Activated naive CD8-positive, alpha-beta T cell treated with anti-CD3 and anti-CD28 coated beads, Interleukin-2, amount 50 U/mL, for 24 hours (primary cell): ENCODE measurements around the gene CACNA1I.
A peak's percentile ranks its signal among the peaks of the same experiment; 100 is the strongest.

Source experiments
- ATAC-seq: fragments of 150-1000 bp; cut with Tn5 transposase; one replicate; pipeline ENCODE4 v1.10.0; 2021
- DNase-seq: peaks from one replicate; pipeline ENCODE4 v3.0.0; 2021
- H3K27ac Mint-ChIP-seq: one replicate; pipeline ENCODE4 v1.8.0; 2021; ENCODE audit warnings: mild to moderate bottlenecking, mixed read lengths
- H3K27me3 Mint-ChIP-seq: one replicate; pipeline ENCODE4 v1.8.0; 2021; ENCODE audit warnings: mixed read lengths
- H3K36me3 Mint-ChIP-seq: one replicate; pipeline ENCODE4 v1.8.0; 2021; ENCODE audit warnings: low read depth, mixed read lengths
- H3K4me1 Mint-ChIP-seq: one replicate; pipeline ENCODE4 v1.8.0; 2021; ENCODE audit warnings: mixed read lengths
- H3K4me3 Mint-ChIP-seq: one replicate; pipeline ENCODE4 v1.8.0; 2021; ENCODE audit warnings: mild to moderate bottlenecking, moderate library complexity, mixed read lengths
- H3K9me3 Mint-ChIP-seq: one replicate; pipeline ENCODE4 v1.8.0; 2021; ENCODE audit warnings: mixed read lengths

Gene CACNA1I

GRCh38 chr22:39616051-39616450, 45.5 kb downstream of the CACNA1I start:
- Mint-ChIP-seq H3K9me3 (peaks cover 4% of the 10 kb centered on the region), H3K4me1 (peaks cover 29% of the 10 kb centered on the region), H3K27me3 (peaks cover 19% of the 10 kb centered on the region), H3K36me3 (no peaks in the 10 kb centered on the region), H3K4me3 (no peak overlapping the region), H3K27ac (no peak overlapping the region)
- ATAC-seq (no peak), DNase-seq (no peak)

DNA sequence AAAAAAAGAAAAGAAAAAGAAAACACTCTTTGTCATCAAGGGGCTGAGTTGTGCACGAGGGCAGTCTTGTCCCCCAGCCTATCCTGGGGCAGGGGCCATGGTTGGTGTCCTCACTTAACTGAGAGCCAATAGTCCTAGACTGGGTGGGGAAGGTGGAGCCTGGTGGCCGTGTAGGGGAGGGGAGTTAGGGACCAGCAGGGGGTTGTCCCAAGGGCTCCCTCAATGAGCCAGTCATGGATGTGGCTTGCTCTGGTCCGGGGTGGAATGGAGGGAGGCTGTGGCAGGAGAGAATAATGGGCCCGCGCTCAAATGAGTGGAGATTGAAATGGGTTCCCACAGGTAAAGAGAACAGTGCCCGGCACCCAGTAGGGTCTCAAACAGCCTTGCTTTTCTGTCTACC, 46.2 kb downstream of the CACNA1I start:
- Mint-ChIP-seq H3K27me3 (peaks cover 19% of the 10 kb centered on the region), H3K36me3 (no peaks in the 10 kb centered on the region), H3K4me1 (peaks cover 29% of the 10 kb centered on the region), H3K9me3 (peaks cover 3% of the 10 kb centered on the region), H3K4me3 (no peak overlapping the region), H3K27ac (no peak overlapping the region)
- ATAC-seq (no peak), DNase-seq (no peak)

- peaks cover 20% of the 10 kb centered on the region for H3K27me3 Mint-ChIP-seq
- peak; percentile 16 for DNase-seq
- no peaks in the 10 kb centered on the region for H3K36me3 Mint-ChIP-seq
- no peak for ATAC-seq
- no peak overlapping the region for H3K27ac Mint-ChIP-seq
- no peaks in the 10 kb centered on the region for H3K9me3 Mint-ChIP-seq
- H3K4me3 Mint-ChIP-seq: no peak overlapping the region
- H3K4me1 Mint-ChIP-seq: peaks cover 27% of the 10 kb centered on the region
Observed at GRCh38 chr22:39617342-39617741, 46.8 kb downstream of the CACNA1I start.

DNA sequence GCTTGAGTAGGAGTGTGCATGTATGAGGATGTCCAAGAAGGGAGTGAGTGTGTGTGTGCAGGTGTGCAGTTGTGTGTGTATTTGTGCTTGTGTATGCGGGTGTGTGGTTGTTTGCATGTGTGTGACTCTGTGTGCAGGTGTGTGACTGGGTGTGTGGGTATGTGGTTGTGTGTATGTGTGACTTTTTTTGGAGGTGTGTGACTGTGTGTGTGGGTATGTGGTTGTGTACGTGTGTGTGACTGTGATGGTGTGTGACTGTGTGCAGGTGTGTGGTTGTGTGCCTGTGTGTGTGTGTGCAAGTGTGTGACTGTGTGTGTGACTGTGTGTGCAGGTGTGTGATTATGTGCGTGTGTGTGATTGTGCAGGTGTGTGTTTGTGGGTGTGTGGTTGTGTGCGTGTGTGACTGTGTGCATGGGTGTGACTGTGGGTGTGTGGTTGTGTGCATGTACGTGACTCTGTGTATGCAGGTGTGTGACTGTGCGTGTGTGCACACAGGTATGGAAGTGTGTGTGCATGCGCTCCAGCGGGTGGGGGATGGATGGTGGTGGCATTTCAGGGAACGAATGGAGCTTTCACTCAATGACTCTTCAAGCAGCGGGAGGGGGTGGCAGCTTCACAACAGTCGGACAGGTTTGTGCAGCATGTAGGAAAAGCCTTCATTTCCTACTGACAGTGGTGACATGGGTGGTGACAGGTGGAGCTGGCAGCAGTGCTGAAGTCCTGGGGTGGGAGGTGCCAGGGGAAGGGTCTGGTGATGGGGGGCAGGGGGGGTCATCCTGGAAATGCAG, 47.6 kb downstream of the CACNA1I start:
- Mint-ChIP-seq H3K4me1 (peaks cover 20% of the 10 kb centered on the region), H3K9me3 (no peaks in the 10 kb centered on the region), H3K27me3 (peaks cover 20% of the 10 kb centered on the region), H3K4me3 (no peak overlapping the region), H3K27ac (no peak overlapping the region), H3K36me3 (no peaks in the 10 kb centered on the region)
- ATAC-seq (no peak), DNase-seq (no peak)

DNA sequence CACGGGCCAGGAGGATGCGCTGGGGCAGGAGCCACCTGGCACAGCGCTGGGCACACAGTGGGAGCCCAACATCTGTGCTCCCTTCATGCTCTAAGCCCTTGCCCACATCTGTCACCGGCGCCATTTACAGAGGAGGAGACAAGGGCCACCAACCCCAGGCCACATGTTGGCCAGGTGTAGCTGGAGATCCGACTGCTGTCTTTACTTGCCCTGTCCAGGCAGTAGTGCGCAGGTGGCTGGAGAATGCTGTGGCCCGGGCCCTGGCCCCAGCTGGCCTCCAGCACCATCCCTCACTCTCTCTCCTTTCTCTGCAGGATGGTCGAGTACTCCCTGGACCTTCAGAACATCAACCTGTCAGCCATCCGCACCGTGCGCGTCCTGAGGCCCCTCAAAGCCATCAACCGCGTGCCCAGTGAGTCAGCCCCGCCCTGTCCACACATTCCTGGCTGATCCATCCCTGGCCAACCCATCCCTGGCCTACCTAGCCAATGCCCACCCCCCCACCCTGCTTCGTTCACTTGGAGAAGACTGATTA, 48.5 kb downstream of the CACNA1I start:
- Mint-ChIP-seq H3K27ac (no peak overlapping the region), H3K4me1 (peaks cover 14% of the 10 kb centered on the region), H3K9me3 (no peaks in the 10 kb centered on the region), H3K27me3 (peaks cover 20% of the 10 kb centered on the region), H3K4me3 (no peak overlapping the region), H3K36me3 (no peaks in the 10 kb centered on the region)
- DNase-seq (no peak), ATAC-seq (no peak)

- peaks cover 21% of the 10 kb centered on the region for H3K27me3 Mint-ChIP-seq
- DNase-seq (no peak), ATAC-seq (no peak)
- no peaks in the 10 kb centered on the region for H3K36me3 Mint-ChIP-seq
- no peaks in the 10 kb centered on the region for H3K9me3 Mint-ChIP-seq
- H3K27ac Mint-ChIP-seq: no peak overlapping the region
- no peak overlapping the region for H3K4me3 Mint-ChIP-seq
- H3K4me1 Mint-ChIP-seq: peaks cover 14% of the 10 kb centered on the region
Observed at GRCh38 chr22:39620924-39621690, 50.6 kb downstream of the CACNA1I start.

- peaks cover 12% of the 10 kb centered on the region for H3K4me1 Mint-ChIP-seq
- no peaks in the 10 kb centered on the region for H3K9me3 Mint-ChIP-seq
- DNase-seq (no peak), ATAC-seq (no peak)
- peaks cover 22% of the 10 kb centered on the region for H3K27me3 Mint-ChIP-seq
- H3K36me3 Mint-ChIP-seq: no peaks in the 10 kb centered on the region
- no peak overlapping the region for H3K27ac Mint-ChIP-seq
- H3K4me3 Mint-ChIP-seq: no peak overlapping the region
Observed at GRCh38 chr22:39621826-39622225, 51.3 kb downstream of the CACNA1I start.

- H3K4me1 Mint-ChIP-seq: peaks cover 8% of the 10 kb centered on the region
- H3K36me3 Mint-ChIP-seq: no peaks in the 10 kb centered on the region
- H3K27ac Mint-ChIP-seq: no peak overlapping the region
- H3K4me3 Mint-ChIP-seq: no peak overlapping the region
- ATAC-seq (peak; percentile 38), DNase-seq (peak; percentile 77)
- no peaks in the 10 kb centered on the region for H3K9me3 Mint-ChIP-seq
- H3K27me3 Mint-ChIP-seq: peaks cover 20% of the 10 kb centered on the region
Observed at GRCh38 chr22:39622881-39623367, 52.4 kb downstream of the CACNA1I start.

GRCh38 chr22:39623603-39624500, 53.3 kb downstream of the CACNA1I start:
- Mint-ChIP-seq H3K9me3 (no peaks in the 10 kb centered on the region), H3K4me1 (peaks cover 4% of the 10 kb centered on the region), H3K27ac (no peak overlapping the region), H3K36me3 (no peaks in the 10 kb centered on the region), H3K27me3 (peaks cover 16% of the 10 kb centered on the region), H3K4me3 (no peak overlapping the region)
- ATAC-seq (no peak), DNase-seq (no peak)

DNA sequence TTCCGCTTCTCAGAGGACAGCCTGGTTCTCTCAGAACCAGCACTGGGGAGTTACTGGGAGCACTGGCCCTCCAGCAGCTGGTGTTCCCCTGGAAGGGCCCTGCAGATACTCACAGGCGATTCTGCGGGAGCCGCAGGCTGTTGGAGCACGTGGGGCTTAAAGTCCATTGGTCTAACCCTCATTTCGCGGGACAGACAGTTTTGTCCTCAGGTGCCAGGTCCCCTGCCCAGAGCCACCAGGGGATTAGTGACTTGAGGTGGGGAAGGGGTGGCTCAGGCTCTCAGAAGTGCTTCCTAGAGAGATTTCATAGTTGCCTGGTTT, 53.9 kb downstream of the CACNA1I start:
- Mint-ChIP-seq H3K36me3 (no peaks in the 10 kb centered on the region), H3K4me1 (peaks cover 4% of the 10 kb centered on the region), H3K9me3 (no peaks in the 10 kb centered on the region), H3K27ac (no peak overlapping the region), H3K27me3 (peaks cover 16% of the 10 kb centered on the region), H3K4me3 (no peak overlapping the region)
- DNase-seq: no peak
- ATAC-seq: no peak

DNA sequence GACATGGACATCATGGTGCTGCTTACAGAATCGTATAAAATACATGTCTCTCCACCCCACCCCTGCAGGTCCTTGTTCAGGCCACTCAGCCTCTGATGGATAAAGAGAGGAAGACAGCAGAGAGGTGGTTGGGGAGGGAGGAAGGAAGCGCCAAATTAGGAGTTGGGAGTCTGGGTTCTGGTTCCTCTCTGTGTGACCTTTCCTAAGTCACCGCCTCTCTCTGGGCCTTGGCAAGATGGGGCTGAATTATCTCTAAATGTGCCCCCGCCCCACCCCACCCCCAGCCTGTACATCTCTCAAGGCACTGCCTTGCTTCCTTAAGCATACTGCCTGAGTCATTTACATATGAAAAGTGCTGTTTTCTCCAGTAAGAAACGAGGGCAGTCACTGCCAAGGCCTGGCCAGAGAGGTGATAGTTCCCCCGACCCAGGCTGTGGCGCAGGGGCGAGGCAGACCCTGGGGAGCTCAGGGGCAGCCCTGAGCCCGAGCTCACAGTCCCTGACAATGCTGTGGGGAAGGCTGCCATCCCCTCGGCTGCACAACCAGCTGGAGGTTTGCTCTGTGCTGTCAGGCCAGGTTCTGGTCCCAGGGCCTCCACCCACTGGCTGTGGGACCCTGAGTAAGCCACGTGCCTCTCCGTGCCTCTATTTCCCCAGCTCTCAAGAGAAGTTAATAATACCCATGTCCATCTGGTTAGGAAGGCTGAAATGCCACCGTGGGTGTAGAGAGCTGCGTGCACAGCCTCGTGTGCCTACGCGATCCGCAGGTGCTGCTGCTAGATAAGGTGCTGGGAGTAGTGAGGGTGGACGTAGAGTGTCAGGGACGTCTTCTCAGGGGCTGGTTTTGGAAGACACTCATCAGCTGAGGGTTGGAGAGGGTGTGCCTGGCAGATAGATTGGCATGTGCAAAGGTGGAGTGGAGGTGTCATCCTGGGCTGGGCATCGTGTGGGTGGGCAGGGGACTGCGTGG, 55.3 kb downstream of the CACNA1I start:
- Mint-ChIP-seq H3K27me3 (peaks cover 11% of the 10 kb centered on the region), H3K4me3 (no peak overlapping the region), H3K9me3 (no peaks in the 10 kb centered on the region), H3K27ac (no peak overlapping the region), H3K4me1 (no peaks in the 10 kb centered on the region), H3K36me3 (no peaks in the 10 kb centered on the region)
- ATAC-seq (no peak), DNase-seq (no peak)

GRCh38 chr22:39627208-39627607, 56.7 kb downstream of the CACNA1I start:
- no peak overlapping the region for H3K27ac Mint-ChIP-seq
- peaks cover 3% of the 10 kb centered on the region for H3K4me1 Mint-ChIP-seq
- DNase-seq (no peak), ATAC-seq (no peak)
- peaks cover 8% of the 10 kb centered on the region for H3K27me3 Mint-ChIP-seq
- H3K9me3 Mint-ChIP-seq: no peaks in the 10 kb centered on the region
- H3K36me3 Mint-ChIP-seq: no peaks in the 10 kb centered on the region
- no peak overlapping the region for H3K4me3 Mint-ChIP-seq

DNA sequence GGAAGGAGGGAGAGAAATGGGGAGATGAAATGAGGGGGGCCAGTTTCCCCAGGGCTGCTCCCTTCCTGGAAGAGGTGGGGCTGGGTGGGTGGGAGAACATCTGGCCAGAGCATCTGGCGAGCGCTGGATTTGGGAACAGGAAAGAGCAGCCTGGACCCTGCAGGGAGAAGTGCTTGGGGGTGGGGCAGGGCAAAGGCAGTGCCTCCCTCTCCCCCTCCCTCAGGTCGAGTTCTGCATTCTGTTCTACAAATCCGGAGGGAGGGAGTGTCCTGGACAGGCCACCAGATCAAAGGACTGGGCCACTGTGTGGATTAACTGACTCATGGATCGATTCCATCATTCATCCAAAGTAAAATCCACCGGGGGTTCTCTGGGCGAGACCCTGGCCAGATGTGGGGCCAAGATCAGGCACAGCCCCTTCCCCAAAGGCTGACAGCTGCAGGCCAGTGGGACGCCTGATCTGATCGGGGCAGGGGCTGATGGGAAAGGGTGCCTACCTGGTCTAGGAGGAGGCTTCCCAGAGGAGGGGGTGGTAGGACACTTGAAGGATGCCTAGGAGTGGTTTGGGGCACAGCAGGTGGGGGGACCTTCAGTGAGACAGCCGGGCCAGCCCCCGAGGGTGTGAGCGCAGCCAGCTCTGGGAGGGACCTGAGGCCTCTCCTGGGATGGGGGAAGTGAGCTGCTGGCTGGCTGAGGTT, 57.5 kb downstream of the CACNA1I start:
- H3K27ac Mint-ChIP-seq: no peak overlapping the region
- ATAC-seq: no peak
- DNase-seq: no peak
- H3K9me3 Mint-ChIP-seq: no peaks in the 10 kb centered on the region
- H3K4me1 Mint-ChIP-seq: peaks cover 3% of the 10 kb centered on the region
- peaks cover 8% of the 10 kb centered on the region for H3K27me3 Mint-ChIP-seq
- H3K4me3 Mint-ChIP-seq: no peak overlapping the region
- H3K36me3 Mint-ChIP-seq: no peaks in the 10 kb centered on the region
